Colonic mucosa (tissue), 4 donors: ENCODE results near the gene NPW. TPM values are rescaled to one million over a fixed set of nuclear protein-coding genes. Genes with fewer than 3 reads are reported as not detected.

Source experiments
- DNase-seq: peaks from one replicate; pipeline ENCODE4 v3.0.0-alpha.2; 2020
- H3K27ac ChIP-seq: fragments of 200-600 bp; one replicate; pipeline ENCODE4 v1.8.0; 2021
- H3K27me3 ChIP-seq: fragments of 200-600 bp; one replicate; pipeline ENCODE4 v1.8.0; 2021
- H3K36me3 ChIP-seq: fragments of 200-600 bp; one replicate; pipeline ENCODE4 v1.8.0; 2021
- H3K4me1 ChIP-seq: fragments of 200-600 bp; one replicate; pipeline ENCODE4 v1.8.0; 2021; ENCODE audit warnings: mild to moderate bottlenecking
- H3K4me3 ChIP-seq: fragments of 200-600 bp; one replicate; pipeline ENCODE4 v1.8.0; 2021
- H3K9ac ChIP-seq, 2 donors: one replicate each; pipeline ENCODE4 v1.7.0; 2013; ENCODE audit warnings: control low read depth in 2 of 2, low read depth in 2 of 2, low read length in 2 of 2
- H3K9me3 ChIP-seq: fragments of 200-600 bp; one replicate; pipeline ENCODE4 v1.8.0; 2021
- CTCF ChIP-seq: fragments of 200-600 bp; IDR thresholded peaks from one replicate; pipeline ENCODE4 v1.8.0; 2022; ENCODE audit warnings: antibody characterized with exemption, mild to moderate bottlenecking
- intact Hi-C: fragments of 100-400 bp; cut with DNase I; formaldehyde crosslinking; loops from one replicate; pipeline ENCODE4 v1.14.1; 2022
- total RNA-seq, 2 donors: library from RNA; stranded (reverse); fragmentation: NEBNext Ultra II Directional in 1 of 2; extraction: Animal tissue kit (Norgen Biotek cat#: 25700) in 1 of 2; gene quantifications; one replicate each; pipeline ENCODE4 v1.2.1, GENCODE V29; 2021
- donor health status: healthy.
- donor health status: DM: no; HTN: no; CAD: no.
- donor health status: DM: no; HTN: no; CAD: no.

The NPW gene
- total RNA-seq, 2 donors from 2014 or later: 3.5 to 3.8 TPM

- no peak overlapping the region for H3K9ac ChIP-seq
- no peak overlapping the region for H3K4me3 ChIP-seq
- no peak for DNase-seq
- H3K4me1 ChIP-seq: peaks cover 21% of the 10 kb centered on the region
- H3K36me3 ChIP-seq: peaks cover 41% of the 10 kb centered on the region
- H3K27me3 ChIP-seq: no peaks in the 10 kb centered on the region
- intact Hi-C loops: no loop called here
- no peak for TF ChIP-seq CTCF
- H3K9me3 ChIP-seq: no peaks in the 10 kb centered on the region
- no peak overlapping the region for H3K27ac ChIP-seq
These were observed 17.0 kb upstream of the NPW start for GRCh38 chr16:2002406-2003230.

GRCh38 chr16:2003231-2003826 is 16.3 kb upstream of the NPW start:
- Histone ChIP-seq H3K4me3 (no peak overlapping the region), H3K27ac (peak overlapping the region; percentile 23), H3K27me3 (no peaks in the 10 kb centered on the region), H3K9ac (no peak overlapping the region), H3K4me1 (peaks cover 29% of the 10 kb centered on the region), H3K9me3 (no peaks in the 10 kb centered on the region), H3K36me3 (peaks cover 36% of the 10 kb centered on the region)
- no peak for DNase-seq
- no peak for TF ChIP-seq CTCF
- intact Hi-C loops: no loop called here

GRCh38 chr16:2003827-2004641 is 15.6 kb upstream of the NPW start:
- Histone ChIP-seq H3K36me3 (peaks cover 29% of the 10 kb centered on the region), H3K27me3 (no peaks in the 10 kb centered on the region), H3K4me1 (peaks cover 29% of the 10 kb centered on the region), H3K9ac (peak overlapping the region in 1 of 2 donors; percentile 64), H3K27ac (peak overlapping the region; percentile 23), H3K9me3 (no peaks in the 10 kb centered on the region), H3K4me3 (no peak overlapping the region)
- peak; percentile 93 for DNase-seq
- intact Hi-C loops: no loop called here
- peak; percentile 96 for TF ChIP-seq CTCF

GRCh38 chr16:2004795-2005517 is 14.6 kb upstream of the NPW start:
- intact Hi-C loops: no loop called here
- Histone ChIP-seq H3K9ac (no peak overlapping the region), H3K4me1 (peaks cover 29% of the 10 kb centered on the region), H3K9me3 (no peaks in the 10 kb centered on the region), H3K36me3 (peaks cover 20% of the 10 kb centered on the region), H3K27me3 (no peaks in the 10 kb centered on the region), H3K27ac (no peak overlapping the region), H3K4me3 (no peak overlapping the region)
- DNase-seq: no peak
- TF ChIP-seq CTCF: no peak

GRCh38 chr16:2005646-2006045 is 13.9 kb upstream of the NPW start:
- H3K9me3 ChIP-seq: no peaks in the 10 kb centered on the region
- H3K4me1 ChIP-seq: peaks cover 30% of the 10 kb centered on the region
- no peak for TF ChIP-seq CTCF
- H3K27me3 ChIP-seq: no peaks in the 10 kb centered on the region
- H3K4me3 ChIP-seq: no peak overlapping the region
- H3K27ac ChIP-seq: no peak overlapping the region
- peaks cover 16% of the 10 kb centered on the region for H3K36me3 ChIP-seq
- intact Hi-C loops: no loop called here
- DNase-seq: no peak
- no peak overlapping the region for H3K9ac ChIP-seq
